ENCODE data around the gene SH2B3. TPM values are rescaled to one million over a fixed set of nuclear protein-coding genes. Genes with fewer than 3 reads are reported as not detected.

SH2B3 gene
- total and polyA plus RNA-seq, 8 donors, result 2.5 to 21.7 (median 8.8) TPM

GRCh38 chr12:111444925-111445725 is 39.4 kb downstream of the SH2B3 start:
- H3K27ac ChIP-seq, result peak overlapping the region; percentile 43 to 81 (median 70)
- peaks cover 25 to 100% (median 62%) of the 10 kb centered on the region in 4 donors for H3K4me1 ChIP-seq
- H3K27me3 ChIP-seq, result no peaks in the 10 kb centered on the region
- WGBS, 5 donors, result 58 to 75% (median 65%) methylated on average over 9 to 11 of the region's 11 CpGs
- no peak for TF ChIP-seq CTCF (IDR thresholded peaks at IDR 0.05)
- no peak for TF ChIP-seq POLR2A (IDR thresholded peaks at IDR 0.05)
- TF ChIP-seq POLR2AphosphoS5 (IDR thresholded peaks at IDR 0.05), result no peak
- no peak for TF ChIP-seq EP300 (IDR thresholded peaks at IDR 0.05)
- H3K9me3 ChIP-seq, result no peaks in the 10 kb centered on the region
- H3K36me3 ChIP-seq, result peaks cover 33 to 92% (median 82%) of the 10 kb centered on the region in 4 donors
- intact Hi-C loops (cut with DNase I; ENCODE audit: low total_unique reads), result no loop called here
- no peak overlapping the region for H3K4me3 ChIP-seq
- peak; percentile 59 to 86 for DNase-seq

GRCh38 chr12:111445726-111446581 is 40.2 kb downstream of the SH2B3 start:
- 27 to 38% (median 34%) methylated on average over 4 to 6 of the region's 6 CpGs for WGBS, 5 donors

GRCh38 chr12:111446631-111447570 is 41.2 kb downstream of the SH2B3 start:
- no peak overlapping the region for H3K4me3 ChIP-seq
- no peaks in the 10 kb centered on the region for H3K27me3 ChIP-seq
- intact Hi-C loops (cut with DNase I; ENCODE audit: low total_unique reads), result no loop called here
- peaks cover 45 to 99% (median 91%) of the 10 kb centered on the region in 4 donors for H3K36me3 ChIP-seq
- DNase-seq, result peak in 1 of 2 donors; percentile 17
- TF ChIP-seq CTCF (IDR thresholded peaks at IDR 0.05), result no peak
- TF ChIP-seq POLR2A (IDR thresholded peaks at IDR 0.05), result no peak
- TF ChIP-seq EP300 (IDR thresholded peaks at IDR 0.05), result no peak
- TF ChIP-seq POLR2AphosphoS5 (IDR thresholded peaks at IDR 0.05), result no peak
- H3K27ac ChIP-seq, result peak overlapping the region in 4 of 5 donors; percentile 63 to 81 (median 74)
- H3K9me3 ChIP-seq, result no peaks in the 10 kb centered on the region
- peaks cover 25 to 98% (median 54%) of the 10 kb centered on the region in 4 donors for H3K4me1 ChIP-seq
- WGBS, 5 donors, result 83 to 91% (median 87%) methylated on average over 14 to 20 of the region's 20 CpGs

More at GRCh38 chr12:111445726-111446581, 40.2 kb downstream of the SH2B3 start:
- Histone ChIP-seq H3K36me3 (peaks cover 41 to 92% (median 86%) of the 10 kb centered on the region in 4 donors), H3K4me3 (no peak overlapping the region), H3K9me3 (no peaks in the 10 kb centered on the region), H3K27me3 (no peaks in the 10 kb centered on the region), H3K27ac (peak overlapping the region; percentile 43 to 81 (median 70)), H3K4me1 (peaks cover 25 to 98% (median 56%) of the 10 kb centered on the region in 4 donors)
- TF ChIP-seq CTCF (IDR thresholded peaks at IDR 0.05) (no peak), EP300 (IDR thresholded peaks at IDR 0.05) (no peak), POLR2AphosphoS5 (IDR thresholded peaks at IDR 0.05) (no peak), POLR2A (IDR thresholded peaks at IDR 0.05) (no peak)
- intact Hi-C loops (cut with DNase I; ENCODE audit: low total_unique reads), result no loop called here
- peak; percentile 34 to 76 for DNase-seq
